ENCODE measurements around the gene SLC38A1. TPM values are rescaled to one million over a fixed set of nuclear protein-coding genes. Genes with fewer than 3 reads are reported as not detected.
A peak's percentile ranks its signal among the peaks of the same experiment; 100 is the strongest.
"Not testable (repeated sequence)": the region's sequence is repeated elsewhere in the genome, so short reads cannot be mapped to it uniquely, and the experiment has no call there.

The SLC38A1 gene
- 100 to 1,000 TPM; 282 to 432 (median 343) TPM for polyA plus RNA-seq (ENCODE audit: low read depth in 6 of 6)

DNA sequence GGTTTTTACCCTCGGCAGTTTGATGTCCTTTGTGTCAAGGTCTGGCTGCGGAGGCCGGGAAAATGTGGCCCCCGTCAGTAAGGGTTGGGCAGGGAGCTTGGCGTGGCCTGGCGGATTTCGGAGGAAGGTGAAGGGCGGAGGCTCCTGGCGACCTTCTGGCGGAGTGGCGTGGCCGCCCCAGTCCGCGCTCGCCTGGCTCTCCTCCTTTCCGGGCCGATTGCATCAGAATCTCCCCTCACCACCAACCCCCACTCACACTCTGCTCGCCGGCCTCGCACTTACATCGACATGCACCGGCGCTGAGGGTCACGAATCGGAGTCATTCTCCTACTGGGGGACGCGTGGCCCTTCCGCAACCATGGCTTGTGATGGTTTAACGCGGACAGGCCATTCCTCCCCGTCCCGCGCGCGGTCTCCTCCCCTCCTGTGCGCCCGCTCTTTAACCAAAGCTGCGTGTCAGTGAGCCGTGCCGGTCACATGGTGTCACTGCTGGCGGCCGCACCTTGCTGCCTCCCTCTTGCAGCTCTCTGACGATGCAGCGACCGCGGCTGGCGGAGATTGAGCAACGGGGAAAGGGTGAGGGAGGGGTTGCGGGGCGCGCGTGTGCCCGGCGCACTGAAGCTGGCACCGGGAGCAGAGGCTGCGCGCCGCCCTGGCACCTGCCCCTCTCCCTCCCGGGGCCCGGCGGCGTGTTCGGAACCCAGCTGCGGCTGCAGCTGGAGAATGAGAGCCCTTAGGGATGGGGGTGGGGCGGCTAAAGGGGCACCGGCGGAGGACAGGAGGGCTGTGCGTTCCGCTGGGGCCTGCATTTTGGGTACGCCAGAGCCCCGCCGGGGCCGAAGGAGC, at the start of gene SLC38A1:
Gene SLC38A1, minus strand, starts transcription at position 461 of the 846 bp plus-strand sequence. CDS start 29,243 bp downstream, outside the sequence.
- peaks cover 12 to 28% (median 20%) of the 10 kb centered on the region in 3 donors for H3K4me1 Mint-ChIP-seq
- H3K27ac Mint-ChIP-seq = no peak within 1 kb of the TSS
- ATAC-seq (ENCODE audit: low read depth in 2 of 2) = peak; percentile 78 to 79
- H3K27me3 Mint-ChIP-seq = no peaks in the 10 kb centered on the region
- H3K4me3 Mint-ChIP-seq = no peak within 1 kb of the TSS
- DNase-seq = peak; percentile 89
- H3K9me3 Mint-ChIP-seq = peaks cover 0 to 1% (median 0%) of the 10 kb centered on the region in 7 donors
- peaks cover 0 to 8% of the 10 kb centered on the region in 2 donors for H3K36me3 Mint-ChIP-seq

DNA sequence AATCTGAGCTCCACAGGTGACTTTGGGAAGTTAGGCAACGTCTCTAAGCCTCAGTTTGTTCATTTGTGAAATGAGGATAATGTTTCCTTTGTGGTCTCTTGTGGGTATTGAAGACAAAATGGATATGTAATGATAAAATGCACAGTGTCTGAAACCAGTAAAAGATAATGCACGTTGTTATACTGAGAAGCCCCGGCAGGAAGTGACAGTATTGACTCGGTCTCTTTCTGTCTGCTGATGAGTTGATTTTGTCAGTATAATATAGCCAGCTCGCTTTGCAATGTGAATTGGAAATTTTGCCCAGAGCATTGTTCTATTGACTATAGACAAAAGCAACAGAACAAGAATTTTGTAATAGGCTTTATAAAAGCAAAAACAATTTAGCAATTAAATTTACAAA, 49.2 kb upstream of the SLC38A1 start:
- no peaks in the 10 kb centered on the region for H3K27me3 Mint-ChIP-seq
- H3K36me3 Mint-ChIP-seq = peaks cover 8 to 15% of the 10 kb centered on the region in 2 donors
- no peaks in the 10 kb centered on the region for H3K4me1 Mint-ChIP-seq
- ATAC-seq (ENCODE audit: low read depth in 2 of 2) (no peak), DNase-seq (no peak)
- H3K9me3 Mint-ChIP-seq = peaks cover 0 to 13% (median 8%) of the 10 kb centered on the region in 7 donors
- peak overlapping the region in 1 of 6 donors; percentile 9 for H3K27ac Mint-ChIP-seq
- H3K4me3 Mint-ChIP-seq = no peak overlapping the region

DNA sequence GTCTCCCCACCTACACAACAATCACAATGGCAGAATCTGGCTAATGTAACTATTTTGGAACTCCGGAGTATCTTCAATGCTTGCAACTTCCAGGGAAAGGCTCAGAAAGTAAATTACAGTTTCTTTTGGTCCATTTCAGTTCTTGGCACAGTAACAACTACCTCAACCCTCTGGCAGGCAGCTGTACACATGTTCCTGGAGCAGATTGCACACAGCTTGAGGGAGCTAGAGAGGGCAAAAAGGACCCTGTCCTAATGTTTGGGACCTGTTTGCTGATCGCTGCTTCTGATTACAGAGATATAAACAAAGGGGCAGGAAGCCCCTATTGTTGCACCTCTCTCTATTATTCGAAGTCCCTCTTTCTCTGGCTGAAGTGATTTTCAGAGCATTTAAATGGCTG, 35.2 kb upstream of the SLC38A1 start:
- Mint-ChIP-seq H3K27ac (peak overlapping the region in 2 of 6 donors; percentile 56 to 76), H3K9me3 (peaks cover 4 to 31% (median 22%) of the 10 kb centered on the region in 7 donors), H3K4me1 (peaks cover 21 to 28% (median 25%) of the 10 kb centered on the region in 3 donors), H3K27me3 (no peaks in the 10 kb centered on the region), H3K4me3 (no peak overlapping the region), H3K36me3 (peaks cover 0 to 11% of the 10 kb centered on the region in 2 donors)
- DNase-seq (no peak), ATAC-seq (ENCODE audit: low read depth in 2 of 2) (no peak)

DNA sequence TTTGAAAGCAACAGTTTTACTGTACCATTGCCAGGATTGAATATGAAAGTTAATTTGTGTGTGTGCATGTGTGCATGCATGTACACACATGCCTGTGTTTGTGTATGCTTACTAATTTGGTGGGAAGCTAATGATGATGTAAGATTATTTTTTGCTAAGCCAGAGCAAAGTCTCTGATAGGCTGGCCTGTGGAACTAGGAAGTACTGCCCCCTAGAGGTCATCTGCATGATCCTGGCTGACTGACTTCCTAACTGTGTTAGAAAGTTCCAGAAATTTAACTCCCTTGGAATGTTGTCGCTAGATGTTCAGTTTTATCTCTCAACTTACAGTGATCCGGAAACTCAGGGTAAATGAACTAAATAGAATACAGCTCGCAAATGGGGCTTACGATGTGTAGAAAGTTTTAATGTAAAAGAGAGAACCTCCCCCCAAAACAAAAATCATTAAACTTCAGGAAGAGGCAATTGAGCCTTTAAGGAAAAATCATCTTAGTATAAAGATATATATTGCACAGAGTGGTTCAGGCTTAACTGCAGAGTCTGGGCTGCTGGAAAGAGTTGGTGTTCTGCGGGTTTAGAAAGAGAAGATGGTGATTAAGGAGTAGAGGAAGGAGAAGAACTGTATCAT, 34.3 kb upstream of the SLC38A1 start:
- peaks cover 26 to 34% (median 33%) of the 10 kb centered on the region in 3 donors for H3K4me1 Mint-ChIP-seq
- no peaks in the 10 kb centered on the region for H3K27me3 Mint-ChIP-seq
- H3K27ac Mint-ChIP-seq = no peak overlapping the region
- peak; percentile 46 for DNase-seq
- H3K36me3 Mint-ChIP-seq = peaks cover 0 to 6% of the 10 kb centered on the region in 2 donors
- H3K4me3 Mint-ChIP-seq = no peak overlapping the region
- ATAC-seq (ENCODE audit: low read depth in 2 of 2) = peak; percentile 75 to 79
- H3K9me3 Mint-ChIP-seq = peaks cover 4 to 25% (median 17%) of the 10 kb centered on the region in 7 donors

DNA sequence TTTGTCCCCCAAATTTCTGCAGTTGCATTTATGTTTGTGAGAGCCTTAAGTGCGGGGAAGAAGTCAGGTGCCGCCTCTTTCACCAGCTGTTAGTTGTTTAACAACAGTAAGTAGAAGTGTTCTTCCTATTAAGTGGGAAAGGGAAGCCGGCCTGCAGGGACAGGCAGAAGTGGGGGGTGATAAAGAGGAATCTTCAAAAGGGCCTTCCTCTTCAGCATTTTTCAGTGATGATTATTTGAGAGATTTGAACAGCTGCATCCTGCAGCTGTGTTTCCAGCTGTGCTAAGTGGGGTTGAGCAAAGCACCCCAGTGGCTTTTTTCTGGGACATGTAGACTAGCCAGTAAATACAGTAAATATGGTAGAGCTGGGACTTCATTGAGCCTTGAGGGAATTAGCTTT, 32.1 kb upstream of the SLC38A1 start:
- H3K27me3 Mint-ChIP-seq = no peaks in the 10 kb centered on the region
- peaks cover 0 to 11% (median 7%) of the 10 kb centered on the region in 7 donors for H3K9me3 Mint-ChIP-seq
- H3K4me1 Mint-ChIP-seq = peaks cover 33 to 52% (median 47%) of the 10 kb centered on the region in 3 donors
- H3K27ac Mint-ChIP-seq = peak overlapping the region in 1 of 6 donors; percentile 84
- no peaks in the 10 kb centered on the region for H3K36me3 Mint-ChIP-seq
- DNase-seq (peak; percentile 0), ATAC-seq (ENCODE audit: low read depth in 2 of 2) (peak in 1 of 2 donors; percentile 43)
- H3K4me3 Mint-ChIP-seq = peak overlapping the region in 3 of 8 donors; percentile 12 to 78 (median 23)

DNA sequence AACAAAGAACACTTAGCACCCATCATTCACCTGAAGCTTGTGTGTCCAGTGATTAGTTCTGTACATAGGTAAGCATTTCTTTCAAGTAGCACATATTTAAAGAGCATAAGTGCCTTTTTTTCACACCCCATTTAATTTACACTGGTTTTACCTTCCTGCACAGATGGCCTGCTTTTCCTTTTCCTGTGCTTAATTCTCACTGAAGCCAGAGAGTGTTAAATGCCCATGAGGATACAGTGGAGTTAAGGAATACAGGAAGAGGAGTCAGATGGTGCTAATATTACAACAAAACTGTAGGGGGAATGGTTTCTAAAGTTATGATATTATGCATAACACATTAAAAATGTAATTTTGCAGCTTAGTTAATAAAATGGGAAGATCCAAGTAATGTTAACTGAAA, 31.0 kb upstream of the SLC38A1 start:
- no peaks in the 10 kb centered on the region for H3K36me3 Mint-ChIP-seq
- no peak overlapping the region for H3K4me3 Mint-ChIP-seq
- peak overlapping the region in 1 of 6 donors; percentile 23 for H3K27ac Mint-ChIP-seq
- H3K4me1 Mint-ChIP-seq = peaks cover 33 to 52% (median 47%) of the 10 kb centered on the region in 3 donors
- DNase-seq (no peak), ATAC-seq (ENCODE audit: low read depth in 2 of 2) (no peak)
- peaks cover 0 to 3% (median 2%) of the 10 kb centered on the region in 7 donors for H3K9me3 Mint-ChIP-seq
- H3K27me3 Mint-ChIP-seq = no peaks in the 10 kb centered on the region

DNA sequence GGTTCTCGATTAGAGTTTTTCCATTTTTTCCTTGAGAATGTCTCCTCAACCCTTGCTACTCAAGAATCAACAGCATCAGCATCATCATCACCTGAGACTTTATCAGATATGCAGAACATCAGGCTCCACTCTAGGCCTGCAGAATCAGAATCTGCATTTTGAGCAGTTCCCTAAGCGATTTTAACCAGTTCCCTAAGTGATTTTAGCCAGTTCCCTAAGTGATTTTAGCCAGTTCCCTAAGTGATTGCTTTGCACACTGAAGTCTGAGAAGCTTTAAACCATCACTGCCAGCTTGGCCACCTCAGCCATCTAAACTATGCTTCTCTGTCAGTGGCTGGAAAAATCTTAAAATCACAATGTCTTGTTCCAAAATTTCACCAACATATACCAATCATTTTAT, 29.4 kb upstream of the SLC38A1 start:
- peak overlapping the region in 1 of 6 donors; percentile 8 for H3K27ac Mint-ChIP-seq
- no peaks in the 10 kb centered on the region for H3K27me3 Mint-ChIP-seq
- peaks cover 0 to 2% (median 0%) of the 10 kb centered on the region in 7 donors for H3K9me3 Mint-ChIP-seq
- peaks cover 36 to 65% (median 44%) of the 10 kb centered on the region in 3 donors for H3K4me1 Mint-ChIP-seq
- H3K36me3 Mint-ChIP-seq = no peaks in the 10 kb centered on the region
- ATAC-seq (ENCODE audit: low read depth in 2 of 2) = no peak
- no peak for DNase-seq
- H3K4me3 Mint-ChIP-seq = no peak overlapping the region

DNA sequence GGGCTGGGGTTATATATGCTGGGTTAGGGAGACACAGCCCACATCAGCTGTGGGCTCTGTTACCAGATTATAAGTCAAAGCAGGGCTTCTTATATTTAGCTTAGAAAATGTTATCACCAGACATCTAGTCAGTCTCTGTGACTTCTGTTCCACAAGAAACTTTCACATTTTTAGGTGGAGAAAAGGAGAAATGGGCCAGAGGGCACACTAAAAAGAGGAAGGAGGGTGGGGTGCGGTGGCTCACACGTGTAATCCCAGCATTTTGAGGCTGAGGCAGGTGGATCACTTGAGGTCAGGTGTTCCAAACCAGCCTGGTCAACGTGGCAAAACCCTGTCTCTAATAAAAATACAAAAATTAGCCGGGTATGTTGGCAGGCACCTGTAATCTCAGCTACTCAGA, 28.0 kb upstream of the SLC38A1 start:
- ATAC-seq (ENCODE audit: low read depth in 2 of 2) (peak; percentile 27 to 54), DNase-seq (peak; percentile 16)
- Mint-ChIP-seq H3K4me3 (no peak overlapping the region), H3K36me3 (peaks cover 6% of the 10 kb centered on the region in 2 donors), H3K9me3 (peaks cover 1 to 8% (median 5%) of the 10 kb centered on the region in 7 donors), H3K27ac (peak overlapping the region in 1 of 6 donors; percentile 49), H3K27me3 (no peaks in the 10 kb centered on the region), H3K4me1 (peaks cover 31 to 61% (median 39%) of the 10 kb centered on the region in 3 donors)

DNA sequence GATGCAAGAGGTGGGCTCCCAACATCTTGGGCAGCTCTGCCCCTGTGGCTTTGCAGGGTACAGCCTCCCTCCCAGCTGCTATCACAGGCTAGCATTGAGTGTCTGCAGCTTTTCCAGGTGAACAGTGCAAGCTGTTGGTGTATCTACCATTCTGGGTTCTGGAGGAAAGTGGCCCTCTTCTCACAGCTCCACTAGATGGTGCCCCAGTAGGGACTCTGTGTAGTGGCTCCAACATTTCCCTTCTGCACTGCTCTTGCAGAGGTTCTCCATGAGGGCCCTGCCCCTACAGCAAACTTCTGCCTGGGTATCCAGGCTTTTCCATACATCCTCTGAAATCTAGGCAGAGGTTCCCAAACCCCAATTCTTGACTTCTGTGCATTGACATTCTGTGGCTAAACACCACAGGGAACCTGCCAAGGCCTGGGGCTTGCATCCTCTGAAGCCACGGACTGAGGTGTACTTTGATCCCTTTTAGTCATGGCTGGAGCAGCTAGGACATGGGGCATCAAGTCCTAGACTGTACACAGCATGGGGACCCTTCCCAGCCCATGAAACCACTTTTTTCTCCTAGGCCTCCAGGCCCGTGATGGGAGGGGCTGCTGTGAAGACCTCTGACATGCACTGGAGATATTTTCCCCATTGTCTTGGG, 24.0 kb upstream of the SLC38A1 start:
- Mint-ChIP-seq H3K27ac (peak overlapping the region in 1 of 6 donors; percentile 54), H3K4me1 (peaks cover 10 to 29% (median 14%) of the 10 kb centered on the region in 3 donors), H3K36me3 (peaks cover 15 to 18% of the 10 kb centered on the region in 2 donors), H3K4me3 (no peak overlapping the region), H3K27me3 (no peaks in the 10 kb centered on the region), H3K9me3 (peaks cover 4 to 35% (median 28%) of the 10 kb centered on the region in 7 donors)
- ATAC-seq (ENCODE audit: low read depth in 2 of 2) (no peak), DNase-seq (no peak)

DNA sequence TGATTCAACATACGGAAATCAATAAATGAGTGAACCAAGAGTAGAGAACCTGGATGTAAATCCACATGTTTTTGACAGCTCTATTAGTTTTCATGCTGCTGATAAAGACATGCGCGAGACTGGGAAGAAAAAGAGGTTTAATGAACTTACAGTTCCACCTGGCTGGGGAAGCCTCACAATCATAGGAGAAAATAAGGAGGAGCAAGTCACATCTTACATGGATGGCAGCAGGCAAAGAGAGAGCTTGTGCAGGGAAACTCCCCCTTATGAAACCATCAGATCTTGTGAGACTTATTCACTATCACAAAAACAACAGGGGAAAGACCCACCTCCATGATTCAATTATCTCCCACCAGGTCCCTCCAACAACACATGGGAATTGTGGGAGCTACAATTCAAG, 23.1 kb upstream of the SLC38A1 start:
- H3K27me3 Mint-ChIP-seq; DNase-seq; ATAC-seq (ENCODE audit: low read depth in 2 of 2); H3K4me3 Mint-ChIP-seq: not testable (repeated sequence)
- H3K36me3 Mint-ChIP-seq = peaks cover 15 to 18% of the 10 kb centered on the region in 2 donors
- H3K4me1 Mint-ChIP-seq = peaks cover 10 to 23% (median 10%) of the 10 kb centered on the region in 3 donors
- H3K9me3 Mint-ChIP-seq = peaks cover 4 to 44% (median 37%) of the 10 kb centered on the region in 7 donors
- peak overlapping the region in 1 of 6 donors; percentile 54 for H3K27ac Mint-ChIP-seq

DNA sequence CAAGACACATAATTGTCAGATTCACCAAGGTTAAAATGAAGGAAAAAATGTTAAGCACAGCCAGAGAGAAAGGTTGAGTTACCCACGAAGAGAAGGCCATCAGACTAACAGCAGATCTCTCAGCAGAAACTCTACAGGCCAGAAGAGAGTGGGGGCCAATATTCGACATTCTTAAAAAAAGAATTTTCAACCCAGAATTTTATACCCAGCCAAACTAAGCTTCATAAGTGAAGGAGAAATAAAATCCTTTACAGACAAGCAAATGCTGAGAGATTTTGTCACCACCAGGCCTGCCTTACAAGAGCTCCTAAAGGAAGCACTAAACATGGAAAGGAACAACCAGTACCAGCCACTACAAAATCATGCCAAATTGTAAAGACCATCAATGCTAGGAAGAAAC, 16.3 kb upstream of the SLC38A1 start:
- not testable (repeated sequence) for H3K4me1 Mint-ChIP-seq; H3K4me3 Mint-ChIP-seq; ATAC-seq (ENCODE audit: low read depth in 2 of 2); DNase-seq; H3K27ac Mint-ChIP-seq; H3K27me3 Mint-ChIP-seq
- H3K9me3 Mint-ChIP-seq = peaks cover 15 to 73% (median 64%) of the 10 kb centered on the region in 7 donors
- peaks cover 14 to 51% of the 10 kb centered on the region in 2 donors for H3K36me3 Mint-ChIP-seq

DNA sequence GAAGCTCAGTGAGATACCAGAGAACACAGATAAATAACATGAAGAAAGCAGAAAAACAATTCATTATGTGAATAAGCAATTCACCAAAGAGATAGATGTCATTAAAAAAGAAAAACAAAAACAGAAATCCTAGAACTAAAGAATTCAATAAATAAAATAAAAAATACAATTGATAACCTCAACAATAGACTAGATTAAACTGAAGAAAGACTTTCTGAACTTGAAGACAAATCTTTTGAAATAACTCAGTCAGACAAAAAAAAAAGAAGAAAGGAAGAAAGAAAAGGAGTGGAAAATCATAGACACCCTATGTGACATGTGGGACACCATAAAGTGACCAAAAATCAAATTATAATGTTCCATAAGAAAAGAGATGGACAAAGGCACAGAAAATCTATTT, 14.0 kb upstream of the SLC38A1 start:
- peaks cover 15 to 56% (median 48%) of the 10 kb centered on the region in 7 donors for H3K9me3 Mint-ChIP-seq
- no peaks in the 10 kb centered on the region for H3K27me3 Mint-ChIP-seq
- peak overlapping the region in 1 of 8 donors; percentile 20 for H3K4me3 Mint-ChIP-seq
- peaks cover 2 to 8% (median 8%) of the 10 kb centered on the region in 3 donors for H3K4me1 Mint-ChIP-seq
- peak overlapping the region in 1 of 6 donors; percentile 29 for H3K27ac Mint-ChIP-seq
- ATAC-seq (ENCODE audit: low read depth in 2 of 2) (no peak), DNase-seq (no peak)
- peaks cover 14 to 51% of the 10 kb centered on the region in 2 donors for H3K36me3 Mint-ChIP-seq

DNA sequence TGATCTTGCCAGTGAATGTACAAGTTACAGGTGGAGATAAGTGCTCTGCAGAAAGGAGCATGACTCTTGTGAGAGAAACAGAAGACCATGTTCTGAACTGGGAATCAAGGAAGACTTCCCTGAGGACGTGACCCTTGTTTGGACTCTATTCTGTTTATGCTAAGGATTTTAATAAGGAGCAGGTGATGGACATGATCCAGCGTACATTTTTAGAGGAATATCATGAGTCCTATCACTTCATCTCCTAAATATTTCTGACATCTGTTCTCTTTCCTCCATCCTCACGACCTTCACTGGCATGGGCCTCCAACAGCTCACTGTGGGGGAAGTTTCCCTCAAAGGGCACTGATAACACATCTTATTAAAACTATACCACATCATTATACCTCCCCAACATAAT, 7.9 kb upstream of the SLC38A1 start:
- ATAC-seq (ENCODE audit: low read depth in 2 of 2) (no peak), DNase-seq (no peak)
- Mint-ChIP-seq H3K4me1 (peaks cover 0 to 6% (median 3%) of the 10 kb centered on the region in 3 donors), H3K9me3 (no peaks in the 10 kb centered on the region), H3K4me3 (peak overlapping the region in 1 of 8 donors; percentile 73), H3K27me3 (no peaks in the 10 kb centered on the region), H3K36me3 (peaks cover 13% of the 10 kb centered on the region in 2 donors), H3K27ac (no peak overlapping the region)
